Karpas-422 (cell line): ENCODE data around the gene UTS2R. TPM values are rescaled to one million over a fixed set of nuclear protein-coding genes. Genes with fewer than 3 reads are reported as not detected.
"Not testable (repeated sequence)": the region's sequence is repeated elsewhere in the genome, so short reads cannot be mapped to it uniquely, and the experiment has no call there.

Experiments used
- DNase-seq: peaks from one replicate; pipeline ENCODE4 v3.0.0-alpha.2; 2015
- H2AFZ ChIP-seq: fragments of 200-600 bp; sonication (generic); 2 replicates; pipeline ENCODE4 v1.6.1; 2014; ENCODE audit warnings: antibody characterized with exemption, low read length, mixed read lengths
- H3K27ac ChIP-seq: fragments of 200-600 bp; sonication (generic); 2 replicates; pipeline ENCODE4 v1.5.1; 2014; ENCODE audit warnings: mild to moderate bottlenecking, low read length, moderate library complexity
- H3K27me3 ChIP-seq: fragments of 200-600 bp; sonication (generic); 2 replicates; pipeline ENCODE4 v1.6.1; 2014; ENCODE audit warnings: low read length, mixed read lengths
- H3K36me3 ChIP-seq: fragments of 200-600 bp; sonication (generic); 2 replicates; pipeline ENCODE4 v1.6.1; 2014; ENCODE audit warnings: low read length, mixed read lengths; ENCODE audit not compliant: insufficient read depth
- H3K4me1 ChIP-seq: fragments of 200-600 bp; sonication (generic); 2 replicates; pipeline ENCODE4 v1.6.1; 2014; ENCODE audit warnings: mild to moderate bottlenecking, low read length, mixed read lengths
- H3K4me2 ChIP-seq: fragments of 200-600 bp; sonication (generic); 2 replicates; pipeline ENCODE4 v1.6.1; 2014; ENCODE audit warnings: low read length, low read depth, mild to moderate bottlenecking; ENCODE audit not compliant: poor library complexity, severe bottlenecking
- H3K4me3 ChIP-seq: fragments of 200-600 bp; sonication (generic); 2 replicates; pipeline ENCODE4 v1.5.1; 2014; ENCODE audit warnings: mild to moderate bottlenecking, antibody characterized with exemption, low read length, mixed read lengths
- H3K79me2 ChIP-seq: fragments of 200-600 bp; sonication (generic); 2 replicates; pipeline ENCODE4 v1.6.1; 2014; ENCODE audit warnings: mild to moderate bottlenecking, low read length, mixed read lengths
- H3K9ac ChIP-seq: fragments of 200-600 bp; sonication (generic); 2 replicates; pipeline ENCODE4 v1.6.0; 2014; ENCODE audit warnings: low read length
- H3K9me2 ChIP-seq: fragments of 200-600 bp; sonication (generic), shearing (Covaris generic); replicated peaks from 2 replicates; pipeline ENCODE4 v1.6.0; 2014; ENCODE audit warnings: mild to moderate bottlenecking, low read length, moderate library complexity; ENCODE audit not compliant: insufficient read depth
- H3K9me3 ChIP-seq: fragments of 300-700, 200-600 bp; sonication (generic); 2 replicates; pipeline ENCODE4 v1.6.1; 2014; ENCODE audit warnings: low read length, mixed read lengths
- H4K20me1 ChIP-seq: fragments of 200-600 bp; sonication (generic); 2 replicates; pipeline ENCODE4 v1.6.1; 2014; ENCODE audit warnings: mild to moderate bottlenecking, antibody characterized with exemption, low read length, low read depth; ENCODE audit not compliant: insufficient read depth
- total RNA-seq: library from RNA; depleted of rRNA; stranded (reverse); fragments of >200 nt; shearing (Covaris generic); gene quantifications from 2 replicates; pipeline ENCODE4 v1.2.3, GENCODE V29; 2014; ENCODE audit warnings: low replicate concordance

The UTS2R gene
- total RNA-seq, 1 experiment from 2014 or later, result not detected

DNA sequence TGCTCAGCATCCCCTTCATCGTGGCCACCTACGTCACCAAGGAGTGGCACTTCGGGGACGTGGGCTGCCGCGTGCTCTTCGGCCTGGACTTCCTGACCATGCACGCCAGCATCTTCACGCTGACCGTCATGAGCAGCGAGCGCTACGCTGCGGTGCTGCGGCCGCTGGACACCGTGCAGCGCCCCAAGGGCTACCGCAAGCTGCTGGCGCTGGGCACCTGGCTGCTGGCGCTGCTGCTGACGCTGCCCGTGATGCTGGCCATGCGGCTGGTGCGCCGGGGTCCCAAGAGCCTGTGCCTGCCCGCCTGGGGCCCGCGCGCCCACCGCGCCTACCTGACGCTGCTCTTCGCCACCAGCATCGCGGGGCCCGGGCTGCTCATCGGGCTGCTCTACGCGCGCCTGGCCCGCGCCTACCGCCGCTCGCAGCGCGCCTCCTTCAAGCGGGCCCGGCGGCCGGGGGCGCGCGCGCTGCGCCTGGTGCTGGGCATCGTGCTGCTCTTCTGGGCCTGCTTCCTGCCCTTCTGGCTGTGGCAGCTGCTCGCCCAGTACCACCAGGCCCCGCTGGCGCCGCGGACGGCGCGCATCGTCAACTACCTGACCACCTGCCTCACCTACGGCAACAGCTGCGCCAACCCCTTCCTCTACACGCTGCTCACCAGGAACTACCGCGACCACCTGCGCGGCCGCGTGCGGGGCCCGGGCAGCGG is 3.2 kb downstream of the UTS2R start:
- DNase-seq, result no peak
- Histone ChIP-seq H3K27me3 (no peaks in the 10 kb centered on the region), H3K27ac (no peak overlapping the region)

DNA sequence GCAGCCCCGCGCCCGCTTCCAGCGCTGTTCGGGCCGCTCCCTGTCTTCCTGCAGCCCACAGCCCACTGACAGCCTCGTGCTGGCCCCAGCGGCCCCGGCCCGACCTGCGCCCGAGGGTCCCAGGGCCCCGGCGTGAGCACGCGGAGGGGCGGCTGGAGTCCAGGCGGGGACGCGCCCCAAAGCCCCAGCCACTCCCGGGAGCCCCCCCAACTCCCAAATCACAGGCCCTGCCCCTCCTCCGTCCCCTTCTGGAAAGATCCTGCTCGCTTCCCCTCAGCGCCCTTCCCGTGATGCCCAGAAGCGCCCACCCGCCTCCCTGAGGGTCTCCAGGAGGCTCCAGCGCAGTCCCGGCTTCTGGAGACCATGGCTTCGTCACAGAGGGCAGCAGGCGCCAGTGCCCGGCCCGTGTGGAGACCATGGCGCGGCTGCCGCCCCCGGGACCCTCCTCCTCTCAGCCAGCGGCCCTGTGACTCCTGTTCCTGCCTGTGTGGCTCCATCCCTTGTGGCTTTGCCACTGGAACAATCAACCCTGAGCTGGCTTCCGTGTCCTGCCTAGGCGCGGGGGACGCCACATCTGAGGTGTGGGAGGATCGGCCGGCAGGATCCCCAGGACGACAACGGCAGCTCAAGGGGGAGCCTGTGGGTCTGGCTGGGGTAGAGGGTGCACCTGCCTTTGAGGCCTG is 3.9 kb downstream of the UTS2R start:
- Histone ChIP-seq H3K9me2 (no peaks in the 10 kb centered on the region), H3K4me2 (no peak overlapping the region), H3K9ac (no peak overlapping the region), H3K4me3 (no peak overlapping the region), H3K36me3 (no peaks in the 10 kb centered on the region), H3K4me1 (no peaks in the 10 kb centered on the region), H3K79me2 (no peaks in the 10 kb centered on the region), H3K27me3 (no peaks in the 10 kb centered on the region), H2AFZ (no peak overlapping the region), H3K27ac (no peak overlapping the region), H4K20me1 (no peaks in the 10 kb centered on the region), H3K9me3 (no peaks in the 10 kb centered on the region)
- DNase-seq, result no peak

More for the DNA sequence above, 3.2 kb downstream of the UTS2R start:
- Histone ChIP-seq H3K4me3 (no peak overlapping the region), H4K20me1 (no peaks in the 10 kb centered on the region), H2AFZ (no peak overlapping the region), H3K4me2 (no peak overlapping the region), H3K4me1 (no peaks in the 10 kb centered on the region), H3K9me3 (no peaks in the 10 kb centered on the region), H3K79me2 (no peaks in the 10 kb centered on the region), H3K9ac (no peak overlapping the region), H3K9me2 (no peaks in the 10 kb centered on the region), H3K36me3 (no peaks in the 10 kb centered on the region)

GRCh38 chr17:82376042-82376730 is 4.6 kb downstream of the UTS2R start:
- no peak for DNase-seq
- Histone ChIP-seq H3K27ac (no peak overlapping the region), H3K36me3 (no peaks in the 10 kb centered on the region), H3K4me2 (no peak overlapping the region), H2AFZ (no peak overlapping the region), H4K20me1 (no peaks in the 10 kb centered on the region), H3K79me2 (no peaks in the 10 kb centered on the region), H3K4me1 (no peaks in the 10 kb centered on the region), H3K9me2 (no peaks in the 10 kb centered on the region), H3K9me3 (no peaks in the 10 kb centered on the region), H3K27me3 (no peaks in the 10 kb centered on the region), H3K4me3 (no peak overlapping the region), H3K9ac (no peak overlapping the region)

- H3K79me2 ChIP-seq, H3K27ac ChIP-seq, H3K27me3 ChIP-seq, H3K4me2 ChIP-seq, H3K36me3 ChIP-seq, H2AFZ ChIP-seq, H4K20me1 ChIP-seq, H3K4me1 ChIP-seq, H3K9me2 ChIP-seq, DNase-seq, H3K9me3 ChIP-seq, H3K9ac ChIP-seq, H3K4me3 ChIP-seq: not testable (repeated sequence)
These were observed 5.7 kb downstream of the UTS2R start for GRCh38 chr17:82377294-82377693.

GRCh38 chr17:82377924-82378740 is 6.6 kb downstream of the UTS2R start:
- H3K79me2 ChIP-seq, result no peaks in the 10 kb centered on the region
- DNase-seq, result no peak
- H3K36me3 ChIP-seq, result no peaks in the 10 kb centered on the region
- H3K9me3 ChIP-seq, result no peaks in the 10 kb centered on the region
- H3K4me2 ChIP-seq, result no peak overlapping the region
- H2AFZ ChIP-seq, result no peak overlapping the region
- H4K20me1 ChIP-seq, result no peaks in the 10 kb centered on the region
- H3K9me2 ChIP-seq, result no peaks in the 10 kb centered on the region
- no peak overlapping the region for H3K27ac ChIP-seq
- H3K27me3 ChIP-seq, result no peaks in the 10 kb centered on the region
- H3K4me1 ChIP-seq, result no peaks in the 10 kb centered on the region
- H3K9ac ChIP-seq, result no peak overlapping the region
- no peak overlapping the region for H3K4me3 ChIP-seq

DNA sequence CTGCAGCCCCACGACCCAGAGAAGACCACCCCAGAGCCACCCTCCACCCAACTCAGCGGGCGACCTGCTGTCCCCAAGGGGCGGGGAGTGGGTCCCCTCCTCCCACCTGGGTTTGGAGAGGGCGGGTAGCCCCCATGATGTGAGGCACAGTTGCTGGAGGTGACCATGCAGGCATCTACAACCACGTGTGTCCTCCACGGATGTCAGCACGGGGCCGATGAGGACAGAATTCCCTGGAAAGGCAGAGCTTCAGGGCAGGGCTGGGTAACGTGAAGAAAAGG is 7.1 kb downstream of the UTS2R start:
- H4K20me1 ChIP-seq, result no peaks in the 10 kb centered on the region
- H3K27ac ChIP-seq, result no peak overlapping the region
- no peak overlapping the region for H3K9ac ChIP-seq
- no peaks in the 10 kb centered on the region for H3K36me3 ChIP-seq
- no peaks in the 10 kb centered on the region for H3K4me1 ChIP-seq
- no peaks in the 10 kb centered on the region for H3K27me3 ChIP-seq
- H3K79me2 ChIP-seq, result no peaks in the 10 kb centered on the region
- H2AFZ ChIP-seq, result no peak overlapping the region
- no peaks in the 10 kb centered on the region for H3K9me3 ChIP-seq
- H3K4me3 ChIP-seq, result no peak overlapping the region
- H3K9me2 ChIP-seq, result no peaks in the 10 kb centered on the region
- H3K4me2 ChIP-seq, result no peak overlapping the region
- no peak for DNase-seq

DNA sequence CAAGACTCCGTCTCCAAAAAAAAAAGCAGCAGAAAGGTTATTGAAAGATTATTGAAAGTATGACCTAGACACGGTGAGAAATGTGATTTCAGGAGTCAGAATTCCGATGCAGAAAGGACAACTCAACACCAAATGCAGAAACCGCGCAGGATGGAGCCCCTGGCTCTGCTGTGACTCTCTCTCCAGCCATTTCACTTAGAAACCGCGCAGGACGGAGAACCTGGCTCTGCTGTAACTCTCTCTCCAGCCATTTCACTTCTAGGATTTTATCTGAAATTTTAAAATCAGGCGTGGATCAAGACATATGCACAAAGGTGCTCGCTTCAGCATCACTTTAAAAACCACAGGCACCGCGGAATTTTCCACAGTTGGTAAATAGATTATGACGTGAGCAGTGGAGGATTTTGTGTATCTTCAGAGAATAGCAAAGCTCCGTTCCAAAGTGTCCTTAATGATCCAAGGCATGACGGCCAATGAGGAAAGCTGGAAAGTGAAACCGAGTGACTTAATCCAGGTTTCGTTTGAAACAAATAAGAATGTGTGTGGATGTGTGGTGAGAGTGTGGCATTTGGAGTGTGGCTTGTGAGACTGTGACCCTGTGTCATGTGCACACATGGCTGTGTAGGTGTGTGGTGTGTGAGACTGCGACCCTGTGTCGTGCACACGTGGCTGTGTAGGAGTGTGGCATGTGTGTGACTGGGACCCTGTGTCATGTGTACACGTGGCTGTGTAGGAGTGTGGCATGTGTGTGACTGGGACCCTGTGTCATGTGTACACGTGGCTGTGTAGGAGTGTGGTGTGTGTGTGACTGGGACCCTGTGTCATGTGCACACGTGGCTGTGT is 9.5 kb downstream of the UTS2R start:
- Histone ChIP-seq H3K9ac (no peak overlapping the region), H3K4me1 (no peaks in the 10 kb centered on the region), H3K27ac (no peak overlapping the region), H3K27me3 (no peaks in the 10 kb centered on the region), H3K4me2 (no peak overlapping the region), H3K79me2 (no peaks in the 10 kb centered on the region), H3K4me3 (no peak overlapping the region), H3K9me2 (no peaks in the 10 kb centered on the region), H4K20me1 (no peaks in the 10 kb centered on the region), H3K9me3 (no peaks in the 10 kb centered on the region), H3K36me3 (no peaks in the 10 kb centered on the region), H2AFZ (no peak overlapping the region)
- DNase-seq, result no peak
